ENCODE results near the gene IRF3. TPM values are rescaled to one million over a fixed set of nuclear protein-coding genes. Genes with fewer than 3 reads are reported as not detected.

The IRF3 gene
- total and polyA plus RNA-seq, 10 of the 15 experiments (the other 5 are each of a cell fraction or from before 2014, with no cell fraction given), result 5.5 to 110 (median 63.4) TPM

- CTCF ChIA-PET, result no interaction called here
- H3K4me2 ChIP-seq (ENCODE audit: control insufficient read depth, insufficient read depth), result no peak overlapping the region
- no peaks in the 10 kb centered on the region for H3K27me3 ChIP-seq (replicated peaks in 1 of 2; ENCODE audit: control insufficient read depth in 2 of 2, insufficient read depth in 2 of 2, low read length in 1 of 2)
- no peaks in the 10 kb centered on the region for H4K20me1 ChIP-seq (ENCODE audit: control insufficient read depth, insufficient read depth)
- ATAC-seq (no peak), FAIRE-seq (no peak), DNase-seq (ENCODE audit: low read depth, low spot score) (no peak)
- SMC1A ChIA-PET (ENCODE audit: uncharacterized antibody, unreplicated experiment), result no interaction called here
- H3K9ac ChIP-seq (ENCODE audit: control insufficient read depth, insufficient read depth, low read length), result no peak overlapping the region
- no peak overlapping the region for H3K27ac ChIP-seq (ENCODE audit: control insufficient read depth, insufficient read depth)
- H3K4me1 ChIP-seq (ENCODE audit: control insufficient read depth, insufficient read depth, low read length), result no peaks in the 10 kb centered on the region
- no peaks in the 10 kb centered on the region for H3K36me3 ChIP-seq (ENCODE audit: control insufficient read depth in 2 of 2, insufficient read depth in 2 of 2, low read length in 1 of 2)
- TF ChIP-seq PRDM15 (CRISPR knock-in tag; IDR thresholded peaks at IDR 0.05), result no peak
- intact Hi-C loops (cut with micrococcal nuclease; ENCODE audit: unreplicated experiment) (no loop called here), in situ Hi-C loops (cut with MboI) (no loop called here)
- no peaks in the 10 kb centered on the region for H3K79me2 ChIP-seq (ENCODE audit: control insufficient read depth, insufficient read depth, low read length)
- no peaks in the 10 kb centered on the region for H3K9me3 ChIP-seq (replicated peaks; ENCODE audit: control insufficient read depth, insufficient read depth, low read length)
- BruUV-seq (replicated peaks), result no TSS peak
- RAD21 ChIA-PET (ENCODE audit: unreplicated experiment), result no interaction called here
- POLR2A ChIA-PET, result no interaction called here
- no peak overlapping the region for H2AFZ ChIP-seq (ENCODE audit: control insufficient read depth, low read depth, low read length)
- 53% methylated on average over 7 of the region's 7 CpGs for WGBS (ENCODE audit: insufficient coverage, insufficient replicate concordance, low lambda C conversion rate, missing lambda C conversion rate)
- H3K4me3 ChIP-seq, result no peak overlapping the region
These were observed 31.2 kb upstream of the IRF3 start for GRCh38 chr19:49696865-49697264.

GRCh38 chr19:49696115-49696514 lies 30.5 kb upstream of the IRF3 start:
- Histone ChIP-seq H3K4me2 (ENCODE audit: control insufficient read depth, insufficient read depth) (no peak overlapping the region), H3K9me3 (replicated peaks; ENCODE audit: control insufficient read depth, insufficient read depth, low read length) (no peaks in the 10 kb centered on the region), H3K36me3 (ENCODE audit: control insufficient read depth in 2 of 2, insufficient read depth in 2 of 2, low read length in 1 of 2) (no peaks in the 10 kb centered on the region), H4K20me1 (ENCODE audit: control insufficient read depth, insufficient read depth) (no peaks in the 10 kb centered on the region), H3K4me3 (no peak overlapping the region), H3K27me3 (replicated peaks in 1 of 2; ENCODE audit: control insufficient read depth in 2 of 2, insufficient read depth in 2 of 2, low read length in 1 of 2) (no peaks in the 10 kb centered on the region; a peak in 1 of 4 replicates), H3K79me2 (ENCODE audit: control insufficient read depth, insufficient read depth, low read length) (no peaks in the 10 kb centered on the region), H3K4me1 (ENCODE audit: control insufficient read depth, insufficient read depth, low read length) (no peaks in the 10 kb centered on the region), H3K27ac (ENCODE audit: control insufficient read depth, insufficient read depth) (no peak overlapping the region), H2AFZ (ENCODE audit: control insufficient read depth, low read depth, low read length) (no peak overlapping the region), H3K9ac (ENCODE audit: control insufficient read depth, insufficient read depth, low read length) (no peak overlapping the region)
- DNase-seq (ENCODE audit: low read depth, low spot score) (no peak), FAIRE-seq (no peak), ATAC-seq (no peak)
- ChIA-PET SMC1A (ENCODE audit: uncharacterized antibody, unreplicated experiment) (no interaction called here), CTCF (no interaction called here), POLR2A (interaction anchor here (0.7 kb wide), 1 partner anchor 1401 kb away, joined by 5 read pairs; no protein-coding TSS in a partner anchor), RAD21 (ENCODE audit: unreplicated experiment) (no interaction called here)
- intact Hi-C loops (cut with micrococcal nuclease; ENCODE audit: unreplicated experiment), result no loop called here
- no TSS peak for BruUV-seq (replicated peaks)
- 74% methylated on average over 6 of the region's 6 CpGs for WGBS (ENCODE audit: insufficient coverage, insufficient replicate concordance, low lambda C conversion rate, missing lambda C conversion rate)
- in situ Hi-C loops (cut with MboI), result no loop called here
- TF ChIP-seq TCF12 (IDR thresholded peaks at IDR 0.05; ENCODE audit: low read depth, low read length), result no peak
- TF ChIP-seq SMARCA5 (IDR thresholded peaks at IDR 0.05), result no peak
- no peak for TF ChIP-seq ZBTB4 (CRISPR knock-in tag; IDR thresholded peaks at IDR 0.05)
- TF ChIP-seq GATAD2B (conservative IDR thresholded peaks at IDR 0.05; ENCODE audit: low read depth), result no peak
- TF ChIP-seq SMAD1 (IDR thresholded peaks at IDR 0.05; ENCODE audit: low read depth, partially characterized antibody), result no peak
- no peak for TF ChIP-seq BCL11A (IDR thresholded peaks at IDR 0.05; ENCODE audit: low read depth, low read length)
- no peak for TF ChIP-seq SIN3A (IDR thresholded peaks at IDR 0.05; ENCODE audit: low read depth, low read length)
- TF ChIP-seq SREBF2 (IDR thresholded peaks at IDR 0.05; ENCODE audit: low read length), result no peak
- TF ChIP-seq ZZZ3 (IDR thresholded peaks at IDR 0.05; ENCODE audit: control insufficient read depth, insufficient read length, low read depth), result no peak
- TF ChIP-seq STAT3 (IDR thresholded peaks at IDR 0.05; ENCODE audit: low read depth, low read length), result no peak
- TF ChIP-seq BMI1 (IDR thresholded peaks at IDR 0.05; ENCODE audit: borderline replicate concordance), result no peak
